ENCODE results near the gene NAV2.

Gene NAV2

GRCh38 chr11:20047006-20047768 is 334.6 kb downstream of the NAV2 start:
- Histone ChIP-seq H3K9me3 (no peaks in the 10 kb centered on the region), H3K36me3 (peaks cover 47% of the 10 kb centered on the region), H3K27me3 (no peaks in the 10 kb centered on the region), H3K4me1 (ENCODE audit: control insufficient read depth in 1 of 2, insufficient read depth in 1 of 2, low read depth in 1 of 2, low read length in 1 of 2) (peaks cover 5 to 27% of the 10 kb centered on the region in 2 experiments), H3K4me3 (ENCODE audit: low read depth in 1 of 2, low read length in 1 of 2) (no peak overlapping the region), H3K27ac (peak overlapping the region; percentile 67)
- TF ChIP-seq CTCF (IDR thresholded peaks at IDR 0.05), result no peak

GRCh38 chr11:20047769-20048154 is 335.1 kb downstream of the NAV2 start:
- peaks cover 53% of the 10 kb centered on the region for H3K36me3 ChIP-seq
- peaks cover 5 to 27% of the 10 kb centered on the region in 2 experiments for H3K4me1 ChIP-seq (ENCODE audit: control insufficient read depth in 1 of 2, insufficient read depth in 1 of 2, low read depth in 1 of 2, low read length in 1 of 2)

GRCh38 chr11:20048246-20048645 is 335.6 kb downstream of the NAV2 start:
- H3K27ac ChIP-seq, result no peak overlapping the region
- H3K9me3 ChIP-seq, result no peaks in the 10 kb centered on the region
- peaks cover 55% of the 10 kb centered on the region for H3K36me3 ChIP-seq
- peaks cover 5 to 27% of the 10 kb centered on the region in 2 experiments for H3K4me1 ChIP-seq (ENCODE audit: control insufficient read depth in 1 of 2, insufficient read depth in 1 of 2, low read depth in 1 of 2, low read length in 1 of 2)
- no peak overlapping the region for H3K4me3 ChIP-seq (ENCODE audit: low read depth in 1 of 2, low read length in 1 of 2)
- no peaks in the 10 kb centered on the region for H3K27me3 ChIP-seq
- no peak for TF ChIP-seq CTCF (IDR thresholded peaks at IDR 0.05)

More at GRCh38 chr11:20047769-20048154, 335.1 kb downstream of the NAV2 start:
- no peaks in the 10 kb centered on the region for H3K27me3 ChIP-seq
- no peaks in the 10 kb centered on the region for H3K9me3 ChIP-seq
- H3K4me3 ChIP-seq (ENCODE audit: low read depth in 1 of 2, low read length in 1 of 2), result no peak overlapping the region
- H3K27ac ChIP-seq, result peak overlapping the region; percentile 67
- TF ChIP-seq CTCF (IDR thresholded peaks at IDR 0.05), result no peak

- no peak for TF ChIP-seq CTCF (IDR thresholded peaks at IDR 0.05)
- H3K4me3 ChIP-seq (ENCODE audit: low read depth in 1 of 2, low read length in 1 of 2), result no peak overlapping the region
- H3K27me3 ChIP-seq, result no peaks in the 10 kb centered on the region
- H3K4me1 ChIP-seq (ENCODE audit: control insufficient read depth in 1 of 2, insufficient read depth in 1 of 2, low read depth in 1 of 2, low read length in 1 of 2), result peaks cover 5 to 27% of the 10 kb centered on the region in 2 experiments
- H3K27ac ChIP-seq, result no peak overlapping the region
- H3K36me3 ChIP-seq, result peaks cover 54% of the 10 kb centered on the region
- H3K9me3 ChIP-seq, result no peaks in the 10 kb centered on the region
These were observed 336.1 kb downstream of the NAV2 start for GRCh38 chr11:20048707-20049106.

GRCh38 chr11:20049231-20049630 is 336.6 kb downstream of the NAV2 start:
- H3K9me3 ChIP-seq, result no peaks in the 10 kb centered on the region
- H3K4me1 ChIP-seq (ENCODE audit: control insufficient read depth in 1 of 2, insufficient read depth in 1 of 2, low read depth in 1 of 2, low read length in 1 of 2), result peaks cover 5 to 27% of the 10 kb centered on the region in 2 experiments
- TF ChIP-seq CTCF (IDR thresholded peaks at IDR 0.05), result no peak

More at GRCh38 chr11:20049231-20049630, 336.6 kb downstream of the NAV2 start:
- no peaks in the 10 kb centered on the region for H3K27me3 ChIP-seq
- H3K36me3 ChIP-seq, result peaks cover 54% of the 10 kb centered on the region
- H3K4me3 ChIP-seq (ENCODE audit: low read depth in 1 of 2, low read length in 1 of 2), result no peak overlapping the region
- no peak overlapping the region for H3K27ac ChIP-seq

Measured in neutrophil (primary cell).